SH-SY5Y (cell line): ENCODE measurements around the gene CNOT10.

Experiments used
- GATA2 ChIP-seq: IDR thresholded peaks from 2 replicates; pipeline ENCODE4 v1.6.1; 2011; ENCODE audit warnings: mild to moderate bottlenecking, low read depth, low read length
- GATA3 ChIP-seq: IDR thresholded peaks from 2 replicates; pipeline ENCODE4 v1.6.1; 2011; ENCODE audit warnings: low read depth, mild to moderate bottlenecking, low read length, moderate library complexity

- TF ChIP-seq GATA2 (no peak), GATA3 (no peak)
Observed at GRCh38 chr3:32700244-32700643, 15.3 kb downstream of the CNOT10 start.
